HepG2 (cell line): ENCODE results near the gene ABHD4. TPM values are rescaled to one million over a fixed set of nuclear protein-coding genes. Genes with fewer than 3 reads are reported as not detected.

Experiments
- ATAC-seq: fragments of 200-7000 bp; cut with Tn5 transposase; 3 replicates; pipeline ENCODE4 v1.9.1; 2020; ENCODE audit warnings: mild to moderate bottlenecking, moderate library complexity
- BruUV-seq: library from RNA; stranded (reverse); fragments of 400-500 nt; replicated peaks from 2 replicates; lab custom pipeline; 2021; lab: Mats Ljungman, UMichigan
- CTCF ChIA-PET: fragments of 300-600 bp; formaldehyde crosslinking; extraction: SDS; loops from one replicate; lab custom pipeline; 2021; ENCODE audit warnings: low total read pairs, inconsistent platforms, low intra/inter-chr PET ratio; lab: Yijun Ruan, JAX
- POLR2A ChIA-PET: fragments of 350-600 bp; sonication (Branson Sonifier 250); formaldehyde crosslinking; loops from one replicate; lab custom pipeline; 2020; ENCODE audit warnings: antibody characterized with exemption, inconsistent platforms; lab: Yijun Ruan, JAX
- DNase-seq: peaks from one replicate; pipeline ENCODE4 v3.0.0-alpha.2; 2015; ENCODE audit warnings: low spot score
- FAIRE-seq: peaks from 3 replicates; lab custom pipeline; 2011; peaks lifted over from hg19 to GRCh38; lab: Jason Lieb, UNC
- H2AFZ ChIP-seq: one replicate; pipeline ENCODE4 v1.6.1; 2011; ENCODE audit warnings: low read length, inconsistent platforms
- H3K27ac ChIP-seq: fragments of 300-600 bp; 3 replicates; pipeline ENCODE4 v1.8.0; 2011; ENCODE audit warnings: mixed run types, mild to moderate bottlenecking, mixed read lengths, low read length, inconsistent platforms; ENCODE audit not compliant: insufficient read depth; ENCODE audit errors: extremely low read length
- H3K27me3 ChIP-seq, 2 experiments: fragments of 200-600 bp in 1 of 2; 2 replicates in 1 of 2; 3 replicates in 1 of 2; pipeline versions ENCODE4 v1.6.0 to v1.8.0; 2011; ENCODE audit warnings: low read length in 2 of 2, mild to moderate bottlenecking in 2 of 2, moderate library complexity in 2 of 2, inconsistent platforms in 1 of 2; ENCODE audit not compliant: insufficient read depth in 2 of 2, control insufficient read depth in 1 of 2
- H3K36me3 ChIP-seq, 2 experiments: fragments of 200-600 bp in 1 of 2; replicated peaks in 1 of 2; 2 replicates in 1 of 2; 3 replicates in 1 of 2; pipeline versions ENCODE4 v1.5.1 to v1.8.0; 2011; ENCODE audit warnings: low read length in 2 of 2, inconsistent platforms in 1 of 2; ENCODE audit not compliant: insufficient read depth in 2 of 2, control insufficient read depth in 1 of 2
- H3K4me1 ChIP-seq: 2 replicates; pipeline ENCODE4 v1.5.1; 2012; ENCODE audit warnings: low read length, inconsistent platforms; ENCODE audit not compliant: insufficient read depth
- H3K4me2 ChIP-seq: 2 replicates; pipeline ENCODE4 v1.6.0; 2011; ENCODE audit warnings: low read depth, low read length, inconsistent platforms
- H3K4me3 ChIP-seq, 3 experiments: fragments of 200-600 bp in 1 of 3; sonication (generic), shearing (Covaris generic) in 1 of 3; replicated peaks in 1 of 3; 2 replicates each; pipeline ENCODE4 v1.5.1; 2011 to 2016; ENCODE audit warnings: low read length in 3 of 3, inconsistent platforms in 2 of 3, low read depth in 2 of 3, mild to moderate bottlenecking in 2 of 3, control low read depth in 1 of 3, mixed read lengths in 1 of 3; ENCODE audit not compliant: insufficient read depth in 1 of 3
- H3K79me2 ChIP-seq: one replicate; pipeline ENCODE4 v1.6.1; 2011; ENCODE audit warnings: low read length, inconsistent platforms; ENCODE audit not compliant: insufficient read depth
- H3K9ac ChIP-seq: 2 replicates; pipeline ENCODE4 v1.6.0; 2011; ENCODE audit warnings: mild to moderate bottlenecking, low read depth, low read length, inconsistent platforms; ENCODE audit not compliant: insufficient read depth
- H3K9me3 ChIP-seq: 2 replicates; pipeline ENCODE4 v1.5.1; 2012; ENCODE audit warnings: mild to moderate bottlenecking, low read length
- H4K20me1 ChIP-seq: 2 replicates; pipeline ENCODE4 v1.6.0; 2011; ENCODE audit warnings: inconsistent platforms, mild to moderate bottlenecking, low read length, moderate library complexity; ENCODE audit not compliant: insufficient read depth
- ASH2L ChIP-seq: fragments of 300-600, 200-600 bp; sonication (generic); IDR thresholded peaks from 2 replicates; pipeline ENCODE4 v1.7.0; 2017; ENCODE audit warnings: low read depth, mild to moderate bottlenecking, moderate library complexity, mixed read lengths, low read length; ENCODE audit not compliant: insufficient read length
- HDAC6 ChIP-seq: fragments of 200-600 bp; sonication (generic); IDR thresholded peaks from 2 replicates; pipeline ENCODE4 v1.7.0; 2017; ENCODE audit warnings: mild to moderate bottlenecking, antibody characterized with exemption, low read length, low read depth
- HHEX ChIP-seq: IDR thresholded peaks from 2 replicates; pipeline ENCODE4 v1.6.1; 2016; ENCODE audit warnings: control low read depth
- HMG20B ChIP-seq: conservative IDR thresholded peaks from 2 replicates; pipeline ENCODE4 v1.6.1; 2016; ENCODE audit warnings: missing genetic modification reagents, missing compliant biosample characterization
- HMGXB4 ChIP-seq, 2 experiments: sonication (generic) in 1 of 2; formaldehyde crosslinking in 1 of 2; IDR thresholded peaks; 2 replicates each; pipeline versions ENCODE4 v1.4.0 to v1.6.1; 2018 to 2020; ENCODE audit warnings: missing genetic modification reagents in 2 of 2, borderline replicate concordance in 1 of 2, low read depth in 1 of 2, mild to moderate bottlenecking in 1 of 2, missing biosample characterization in 1 of 2
- PLRG1 ChIP-seq: fragments of 450-650 bp; conservative IDR thresholded peaks from 2 replicates; pipeline ENCODE4 v1.6.1; 2016
- PPARG ChIP-seq: conservative IDR thresholded peaks from 2 replicates; pipeline ENCODE4 v1.6.1; 2016; ENCODE audit warnings: missing biosample characterization, missing genetic modification reagents
- RFXANK ChIP-seq: IDR thresholded peaks from 2 replicates; pipeline ENCODE4 v1.6.1; 2016
- SIN3B ChIP-seq: fragments of 150-350 bp; IDR thresholded peaks from 2 replicates; pipeline ENCODE4 v1.6.1; 2014; ENCODE audit warnings: low read length
- TAF1 ChIP-seq: sonication (generic); formaldehyde crosslinking; IDR thresholded peaks from 2 replicates; pipeline ENCODE4 v1.4.0; 2020; ENCODE audit warnings: missing genetic modification reagents
- ZIK1 ChIP-seq: sonication (generic); formaldehyde crosslinking; IDR thresholded peaks from 2 replicates; pipeline ENCODE4 v1.5.0; 2020; ENCODE audit warnings: mild to moderate bottlenecking, low read depth, missing genetic modification reagents, borderline replicate concordance
- ZNF230 ChIP-seq: sonication (generic); formaldehyde crosslinking; IDR thresholded peaks from 2 replicates; pipeline ENCODE4 v1.4.0; 2020; ENCODE audit warnings: mild to moderate bottlenecking, missing genetic modification reagents
- ZNF333 ChIP-seq: sonication (generic); formaldehyde crosslinking; IDR thresholded peaks from 2 replicates; pipeline ENCODE4 v1.4.0; 2020; ENCODE audit warnings: mild to moderate bottlenecking, missing genetic modification reagents, borderline replicate concordance
- ZNF468 ChIP-seq: sonication (generic); formaldehyde crosslinking; IDR thresholded peaks from 2 replicates; pipeline ENCODE4 v1.8.0; 2022; ENCODE audit warnings: mild to moderate bottlenecking, moderate library complexity, missing genetic modification reagents
- ZNF776 ChIP-seq: sonication (generic); formaldehyde crosslinking; IDR thresholded peaks from 2 replicates; pipeline ENCODE4 v1.4.0; 2020; ENCODE audit warnings: mild to moderate bottlenecking, missing genetic modification reagents
- whole genome bisulfite sequencing: methylation state at CpG from one replicate; pipeline ENCODE4 v1.1.6; 2017; ENCODE audit warnings: low lambda C conversion rate; 5-methylcytosine and 5-hydroxymethylcytosine counted together
- in situ Hi-C: cut with HindIII; loops from 2 replicates; pipeline ENCODE4 v1.10.0; 2017; ENCODE audit warnings: low pct_unique_long_range_greater_than_20kb; ENCODE audit not compliant: extremely low pct_ligation_motif_present
- intact Hi-C: fragments of 100-400 bp; cut with micrococcal nuclease; formaldehyde crosslinking; loops from one replicate; pipeline ENCODE4 v1.10.0; 2022; ENCODE audit not compliant: unreplicated experiment
- polyA plus RNA-seq, 8 experiments: library from polyadenylated mRNA; depleted of rRNA in 3 of 8; stranded (reverse) in 7 of 8; unstranded in 1 of 8; fragments of >200 nt; fragmentation: Illumina TruSeq in 4 of 8; extraction: Trizol in 4 of 8; gene quantifications; 2 replicates each; pipeline versions ENCODE4 v1.2.1 to v1.2.3, GENCODE V29; 2011 to 2016; ENCODE audit warnings: low read depth in 4 of 8, missing spikeins in 1 of 8, mixed read lengths in 1 of 8; ENCODE audit not compliant: insufficient read depth in 1 of 8
- total RNA-seq, 5 experiments: library from RNA; depleted of rRNA; stranded (reverse); fragments of >200 nt; fragmentation: Illumina TruSeq; extraction: Trizol; gene quantifications; 2 replicates each; pipeline ENCODE4 v1.2.3, GENCODE V29; 2016; ENCODE audit warnings: low read depth in 1 of 5
- TF ChIP-seq, protein P1 (sequence below): sonication (generic); formaldehyde crosslinking; IDR thresholded peaks from 2 replicates; pipeline ENCODE4 v1.4.0; 2020; ENCODE audit warnings: mild to moderate bottlenecking, low read depth, missing genetic modification reagents
- TF ChIP-seq, protein P2 (sequence below): sonication (generic); formaldehyde crosslinking; conservative IDR thresholded peaks from 2 replicates; pipeline ENCODE4 v1.5.0; 2020; ENCODE audit warnings: missing genetic modification reagents
- TF ChIP-seq, protein P3 (sequence below): IDR thresholded peaks from 2 replicates; pipeline ENCODE4 v1.6.1; 2016; ENCODE audit warnings: mild to moderate bottlenecking

Gene ABHD4
- total and polyA plus RNA-seq, 2 of the 13 experiments (the other 11 are each of a cell fraction or from before 2014, with no cell fraction given) = 16.1 to 47.5 TPM

DNA sequence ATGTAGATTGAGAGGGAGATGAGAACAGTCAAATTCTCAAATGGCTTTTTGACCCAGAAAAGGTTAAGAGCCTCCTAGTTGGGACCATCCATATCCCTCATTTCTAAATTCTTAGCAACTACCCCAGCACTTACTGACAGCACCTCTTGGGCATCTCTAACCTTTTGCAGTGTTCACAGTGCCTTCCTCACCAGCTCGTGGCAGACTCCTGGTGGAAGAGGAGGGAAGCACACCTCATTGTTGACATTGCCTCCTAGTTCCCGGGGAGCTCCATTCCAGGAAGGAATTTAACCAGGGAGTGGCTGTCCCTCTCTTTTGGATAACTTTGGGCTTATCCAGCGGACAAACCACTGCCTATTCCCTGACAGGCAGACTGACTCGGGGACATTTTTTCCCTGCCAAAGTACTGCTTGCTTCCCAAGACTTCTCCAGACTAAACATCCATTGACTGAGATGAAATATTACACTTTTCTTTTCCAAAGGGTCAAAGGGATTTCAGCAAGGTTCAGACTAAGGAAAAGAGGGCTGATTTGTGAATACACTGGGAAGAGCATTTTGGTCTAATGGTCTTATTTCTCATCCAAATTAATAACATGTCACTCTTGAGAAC, 55.0 kb downstream of the ABHD4 start:
- DNase-seq (peak; percentile 86), ATAC-seq (peak; percentile 98), FAIRE-seq (peak; percentile 97)
- Histone ChIP-seq H3K36me3 (no peaks in the 10 kb centered on the region), H3K9me3 (no peaks in the 10 kb centered on the region), H4K20me1 (no peaks in the 10 kb centered on the region), H3K27ac (no peak overlapping the region), H3K9ac (no peak overlapping the region), H3K4me1 (0 out of 2 replicates have a peak, but pooled peaks cover 5% of the 10 kb centered on the region), H3K79me2 (no peaks in the 10 kb centered on the region), H3K27me3 (peaks cover 3 to 36% of the 10 kb centered on the region in 2 experiments; a peak in 4 of 5 replicates), H3K4me2 (no peak overlapping the region), H3K4me3 (no peak overlapping the region), H2AFZ (peak overlapping the region; percentile 49)
- POLR2A ChIA-PET = interaction anchor here (0.6 to 2.1 kb wide), 6 partner anchors 55 to 113 kb away, joined by 3 to 14 read pairs (median 8); partner anchors contain the start of genes ABHD4, DAD1 and OXA1L
- 2% methylated on average over 4 of the region's 4 CpGs for WGBS
- BruUV-seq = no TSS peak
- in situ Hi-C loops = loop anchor here (5.0 kb wide), 1 partner anchor 96 kb away; no protein-coding TSS in a partner anchor
- intact Hi-C loops = loop anchor here (1.0 to 10.0 kb wide), 4 partner anchors 64 to 268 kb away; partner anchors contain the start of gene DAD1
- CTCF ChIA-PET = interaction anchor here (0.9 to 7.3 kb wide), 9 partner anchors 9 to 333 kb away, joined by 3 to 175 read pairs (median 7); partner anchors contain the start of gene OR6J1
- TF ChIP-seq, protein P1, sequence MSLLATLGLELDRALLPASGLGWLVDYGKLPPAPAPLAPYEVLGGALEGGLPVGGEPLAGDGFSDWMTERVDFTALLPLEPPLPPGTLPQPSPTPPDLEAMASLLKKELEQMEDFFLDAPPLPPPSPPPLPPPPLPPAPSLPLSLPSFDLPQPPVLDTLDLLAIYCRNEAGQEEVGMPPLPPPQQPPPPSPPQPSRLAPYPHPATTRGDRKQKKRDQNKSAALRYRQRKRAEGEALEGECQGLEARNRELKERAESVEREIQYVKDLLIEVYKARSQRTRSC (CRISPR knock-in tag) = 0 out of 2 replicates have a peak, but pooled peaks have one; percentile 33
- TF ChIP-seq HHEX (CRISPR knock-in tag) (no peak), HMG20B (no peak), ZNF468 (CRISPR knock-in tag) (no peak), RFXANK (CRISPR knock-in tag) (0 out of 2 replicates have a peak, but pooled peaks have one; percentile 54), SIN3B (0 out of 2 replicates have a peak, but pooled peaks have one; percentile 46), ZNF230 (0 out of 2 replicates have a peak, but pooled peaks have one; percentile 33), ZIK1 (0 out of 2 replicates have a peak, but pooled peaks have one; percentile 34), ZNF333 (CRISPR knock-in tag) (no peak), HDAC6 (no peak), PLRG1 (no peak), PPARG (CRISPR knock-in tag) (0 out of 2 replicates have a peak, but pooled peaks have one; percentile 46), TAF1 (CRISPR knock-in tag) (no peak), ZNF776 (CRISPR knock-in tag) (no peak), ASH2L (peak; percentile 35), HMGXB4 (CRISPR knock-in tag; IDR thresholded peaks at IDR 0.05; ENCODE audit: borderline replicate concordance in 1 of 2, low read depth in 1 of 2) (peak; percentile 60 to 88; a peak in 3 of 4 replicates)
- TF ChIP-seq, protein P2, sequence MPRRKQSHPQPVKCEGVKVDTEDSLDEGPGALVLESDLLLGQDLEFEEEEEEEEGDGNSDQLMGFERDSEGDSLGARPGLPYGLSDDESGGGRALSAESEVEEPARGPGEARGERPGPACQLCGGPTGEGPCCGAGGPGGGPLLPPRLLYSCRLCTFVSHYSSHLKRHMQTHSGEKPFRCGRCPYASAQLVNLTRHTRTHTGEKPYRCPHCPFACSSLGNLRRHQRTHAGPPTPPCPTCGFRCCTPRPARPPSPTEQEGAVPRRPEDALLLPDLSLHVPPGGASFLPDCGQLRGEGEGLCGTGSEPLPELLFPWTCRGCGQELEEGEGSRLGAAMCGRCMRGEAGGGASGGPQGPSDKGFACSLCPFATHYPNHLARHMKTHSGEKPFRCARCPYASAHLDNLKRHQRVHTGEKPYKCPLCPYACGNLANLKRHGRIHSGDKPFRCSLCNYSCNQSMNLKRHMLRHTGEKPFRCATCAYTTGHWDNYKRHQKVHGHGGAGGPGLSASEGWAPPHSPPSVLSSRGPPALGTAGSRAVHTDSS (CRISPR knock-in tag) = no peak
- TF ChIP-seq, protein P3, sequence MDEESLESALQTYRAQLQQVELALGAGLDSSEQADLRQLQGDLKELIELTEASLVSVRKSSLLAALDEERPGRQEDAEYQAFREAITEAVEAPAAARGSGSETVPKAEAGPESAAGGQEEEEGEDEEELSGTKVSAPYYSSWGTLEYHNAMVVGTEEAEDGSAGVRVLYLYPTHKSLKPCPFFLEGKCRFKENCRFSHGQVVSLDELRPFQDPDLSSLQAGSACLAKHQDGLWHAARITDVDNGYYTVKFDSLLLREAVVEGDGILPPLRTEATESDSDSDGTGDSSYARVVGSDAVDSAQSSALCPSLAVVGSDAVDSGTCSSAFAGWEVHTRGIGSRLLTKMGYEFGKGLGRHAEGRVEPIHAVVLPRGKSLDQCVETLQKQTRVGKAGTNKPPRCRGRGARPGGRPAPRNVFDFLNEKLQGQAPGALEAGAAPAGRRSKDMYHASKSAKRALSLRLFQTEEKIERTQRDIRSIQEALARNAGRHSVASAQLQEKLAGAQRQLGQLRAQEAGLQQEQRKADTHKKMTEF (CRISPR knock-in tag) = peak; percentile 59; the same call in 1 of the 2 replicates
